Right renal cortex interstitium (tissue), 3 donors: ENCODE measurements around the gene PCP2. TPM values are rescaled to one million over a fixed set of nuclear protein-coding genes. Genes with fewer than 3 reads are reported as not detected.
"Not testable (repeated sequence)": the region's sequence is repeated elsewhere in the genome, so short reads cannot be mapped to it uniquely, and the experiment has no call there.

Experiments
- DNase-seq, 3 donors: peaks; one replicate each; pipeline ENCODE4 v3.0.0-alpha.2; 2013; ENCODE audit warnings: low read depth in 3 of 3, low spot score in 2 of 3
- polyA plus RNA-seq, 3 donors: library from polyadenylated mRNA; unstranded; fragments of 120-200 nt; gene quantifications; one replicate each; pipeline ENCODE4 v1.2.1, GENCODE V29; 2013; ENCODE audit not compliant: insufficient read length in 3 of 3

The PCP2 gene
- polyA plus RNA-seq, 3 donors: 0.58 to 0.83 (median 0.62) TPM

- no peak for DNase-seq
Measured at GRCh38 chr19:7662657-7663056, 29.1 kb upstream of the PCP2 start.

DNA sequence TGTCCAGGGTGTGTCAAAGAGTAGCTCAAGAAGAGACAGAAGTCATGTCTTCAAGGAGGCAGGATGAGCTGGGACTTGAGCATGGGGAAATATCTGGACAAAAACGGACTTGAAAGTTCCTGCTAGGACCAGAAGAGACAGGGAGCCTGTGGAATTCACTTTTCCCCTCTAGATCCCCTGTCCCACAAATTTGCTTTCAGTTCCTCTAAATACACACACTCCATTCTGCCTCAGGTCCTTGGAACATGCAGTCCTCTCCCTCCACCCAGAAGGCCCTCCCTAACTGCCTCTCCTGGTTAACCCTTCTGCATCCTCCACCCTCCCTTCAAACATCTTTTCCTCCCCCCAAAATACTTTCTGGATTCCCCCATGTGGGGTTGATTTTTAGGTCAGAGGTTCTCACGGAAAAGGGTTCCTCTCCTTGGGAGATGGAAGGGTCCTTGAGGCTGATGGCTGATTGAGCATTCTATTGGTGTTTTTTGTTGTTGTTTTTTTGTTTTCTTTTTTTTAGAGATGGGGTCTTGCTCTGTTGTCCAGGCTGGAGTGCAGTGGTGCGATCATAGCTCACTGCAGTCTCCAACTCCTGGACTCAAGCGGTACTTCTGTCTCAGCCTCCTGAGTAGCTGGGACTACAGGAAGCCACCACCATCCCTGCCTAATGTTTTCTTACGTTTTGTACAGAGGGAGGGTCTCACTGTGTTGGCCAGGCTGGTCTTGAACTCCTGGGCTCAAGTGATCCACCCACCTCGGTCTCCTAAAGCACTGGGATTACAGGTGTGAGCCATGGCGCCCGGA lies 28.4 kb upstream of the PCP2 start:
- DNase-seq: no peak

- no peak for DNase-seq
Measured at GRCh38 chr19:7658219-7658686, 24.7 kb upstream of the PCP2 start.

DNA sequence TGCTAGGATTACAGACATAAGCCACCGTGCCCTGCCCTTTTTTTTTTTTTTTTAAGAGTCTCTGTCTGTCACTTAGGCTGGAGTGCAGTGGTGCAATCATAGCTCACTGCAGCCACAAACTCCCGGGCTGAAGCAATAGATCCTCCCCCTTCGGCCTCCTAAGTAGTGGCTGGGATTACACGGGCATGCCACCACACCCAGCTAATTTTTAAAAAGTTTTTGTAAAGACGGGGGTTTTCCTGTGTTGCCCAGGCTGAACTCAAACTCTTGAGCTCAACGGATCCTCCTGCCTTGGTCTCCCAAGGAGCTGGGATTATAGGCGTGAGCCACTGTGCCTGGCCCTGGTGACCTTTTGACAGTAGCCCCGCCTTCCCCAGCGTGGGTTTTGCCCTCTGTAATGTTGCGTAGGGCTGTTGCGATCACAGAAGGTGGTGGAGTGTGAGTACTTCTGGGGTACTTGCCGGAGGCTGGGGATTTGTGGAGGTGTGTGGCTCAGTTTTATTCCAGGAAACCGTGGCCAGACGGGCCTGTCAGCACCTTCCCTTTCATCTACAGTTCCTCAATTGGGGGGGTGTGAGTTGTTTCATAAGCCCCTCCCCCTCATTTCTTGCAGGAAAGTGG lies 23.7 kb upstream of the PCP2 start:
- no peak for DNase-seq

- no peak for DNase-seq
Measured at GRCh38 chr19:7655581-7655980, 22.1 kb upstream of the PCP2 start.

GRCh38 chr19:7654401-7654800 lies 20.9 kb upstream of the PCP2 start:
- DNase-seq: no peak

GRCh38 chr19:7652061-7652641 lies 18.6 kb upstream of the PCP2 start:
- peak; percentile 60 to 78 (median 75) for DNase-seq

DNA sequence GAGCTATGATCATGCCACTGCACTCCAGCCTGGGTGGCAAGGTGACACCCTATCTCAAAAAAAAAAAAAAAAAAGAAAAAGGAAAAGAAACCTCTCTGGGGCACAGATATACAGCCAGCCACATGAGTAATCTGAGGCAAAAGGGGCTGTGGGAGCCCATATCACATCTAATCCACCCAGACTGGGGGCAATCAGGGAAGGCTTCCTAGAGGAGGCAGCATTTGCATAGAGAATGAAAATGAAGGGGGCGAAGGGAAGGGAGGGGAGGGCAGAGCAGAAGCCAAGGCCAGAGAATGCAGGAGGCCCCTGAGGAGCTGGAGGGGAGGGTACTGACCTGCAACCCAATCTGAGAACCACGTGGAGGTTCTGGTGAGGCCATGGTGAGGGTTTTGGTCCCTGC lies 16.6 kb upstream of the PCP2 start:
- no peak for DNase-seq

DNA sequence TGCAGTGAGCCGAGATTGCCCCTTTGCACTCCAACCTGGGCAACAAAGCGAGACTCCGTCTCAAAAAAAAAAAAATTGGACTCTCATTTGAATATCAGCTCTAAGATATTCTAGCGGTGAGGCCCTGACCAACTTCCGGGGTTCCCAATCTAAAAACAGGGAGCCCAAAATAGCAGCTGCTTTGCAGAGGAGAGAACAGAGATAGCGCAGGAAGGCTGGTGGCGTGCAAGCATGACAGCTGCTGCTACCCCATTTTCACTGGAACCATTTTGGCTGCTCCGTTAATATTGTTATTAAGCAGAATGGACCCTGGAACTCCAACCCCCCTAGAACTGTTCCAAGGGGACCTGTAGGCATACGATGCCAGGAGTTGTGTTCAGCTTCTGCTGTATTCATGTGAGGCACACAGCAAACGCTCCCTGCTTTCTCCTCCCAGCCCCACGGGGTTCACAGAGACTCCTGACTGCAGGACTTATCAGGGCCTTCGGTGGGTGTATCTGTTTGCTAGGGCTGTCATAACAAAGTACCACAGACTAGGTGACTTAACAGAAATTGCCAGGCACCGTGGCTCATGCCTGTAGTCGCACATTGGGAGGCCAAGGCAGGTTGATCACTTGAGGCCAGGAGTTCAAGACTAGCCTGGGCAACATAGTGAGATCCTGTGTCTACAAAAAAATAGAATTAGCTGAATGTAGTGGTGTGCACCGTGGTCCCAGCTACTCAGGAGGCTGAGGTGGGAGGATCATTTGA lies 14.9 kb upstream of the PCP2 start:
- DNase-seq: no peak

- DNase-seq: no peak
Measured at GRCh38 chr19:7647156-7647555, 13.6 kb upstream of the PCP2 start.

DNA sequence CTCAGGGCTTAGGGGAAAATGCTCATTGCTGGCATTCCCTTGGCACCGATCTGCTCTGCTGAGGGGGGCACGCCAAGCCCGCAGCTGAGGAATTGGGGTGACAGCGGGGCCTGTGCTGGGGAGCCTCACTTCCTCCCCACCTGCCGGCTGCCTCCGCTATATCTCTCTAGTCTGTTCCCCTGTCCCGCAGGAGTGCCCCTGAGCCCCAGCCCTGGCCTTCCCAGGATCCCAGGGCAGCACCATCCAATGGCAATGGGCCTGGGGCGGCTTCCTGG lies 12.8 kb upstream of the PCP2 start:
- DNase-seq: no peak

GRCh38 chr19:7645656-7646425 lies 12.3 kb upstream of the PCP2 start:
- no peak for DNase-seq

DNA sequence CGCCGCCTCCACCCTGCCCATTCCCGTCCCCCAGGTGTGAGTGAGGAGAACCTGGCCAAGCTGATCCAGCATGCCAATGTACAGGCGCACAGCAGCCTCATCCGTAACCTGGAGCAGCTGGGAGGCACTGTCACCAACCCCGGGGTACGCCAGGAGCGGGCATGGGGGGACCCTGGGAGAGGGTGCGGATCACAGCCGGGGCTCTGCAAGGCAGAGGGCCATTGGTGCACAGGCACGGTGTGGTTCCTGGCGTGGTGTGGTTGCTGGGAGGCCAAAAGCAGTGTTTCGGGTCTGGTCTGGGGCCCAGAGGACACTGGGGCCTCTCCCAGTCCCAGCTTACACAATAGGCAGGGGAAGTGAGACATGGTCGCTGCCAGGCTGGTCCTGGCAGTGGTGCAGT lies 11.6 kb upstream of the PCP2 start:
- DNase-seq: no peak

- DNase-seq: no peak
Measured at GRCh38 chr19:7644550-7644877, 11.0 kb upstream of the PCP2 start.

- not testable (repeated sequence) for DNase-seq
Measured at GRCh38 chr19:7643629-7644549, 10.4 kb upstream of the PCP2 start.

DNA sequence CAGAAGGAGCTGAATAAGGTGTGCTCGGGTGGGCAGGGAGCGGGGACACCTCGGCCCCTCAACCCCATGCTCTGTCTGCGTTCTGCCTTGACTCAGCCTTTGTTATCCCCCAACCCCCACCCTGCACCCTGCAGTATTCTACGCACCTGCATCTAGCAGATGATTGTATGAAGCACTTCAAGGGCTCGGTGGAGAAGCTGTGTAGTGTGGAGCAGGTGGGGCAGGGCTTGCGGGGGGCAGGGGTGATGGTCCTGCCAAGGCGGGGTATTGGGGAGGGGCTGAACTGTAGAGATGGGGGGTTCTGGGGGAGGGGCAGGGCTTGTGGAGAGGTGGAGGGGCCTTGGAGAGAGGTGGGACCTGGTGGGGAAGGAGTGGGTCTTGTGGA lies 9.5 kb upstream of the PCP2 start:
- DNase-seq: no peak

DNA sequence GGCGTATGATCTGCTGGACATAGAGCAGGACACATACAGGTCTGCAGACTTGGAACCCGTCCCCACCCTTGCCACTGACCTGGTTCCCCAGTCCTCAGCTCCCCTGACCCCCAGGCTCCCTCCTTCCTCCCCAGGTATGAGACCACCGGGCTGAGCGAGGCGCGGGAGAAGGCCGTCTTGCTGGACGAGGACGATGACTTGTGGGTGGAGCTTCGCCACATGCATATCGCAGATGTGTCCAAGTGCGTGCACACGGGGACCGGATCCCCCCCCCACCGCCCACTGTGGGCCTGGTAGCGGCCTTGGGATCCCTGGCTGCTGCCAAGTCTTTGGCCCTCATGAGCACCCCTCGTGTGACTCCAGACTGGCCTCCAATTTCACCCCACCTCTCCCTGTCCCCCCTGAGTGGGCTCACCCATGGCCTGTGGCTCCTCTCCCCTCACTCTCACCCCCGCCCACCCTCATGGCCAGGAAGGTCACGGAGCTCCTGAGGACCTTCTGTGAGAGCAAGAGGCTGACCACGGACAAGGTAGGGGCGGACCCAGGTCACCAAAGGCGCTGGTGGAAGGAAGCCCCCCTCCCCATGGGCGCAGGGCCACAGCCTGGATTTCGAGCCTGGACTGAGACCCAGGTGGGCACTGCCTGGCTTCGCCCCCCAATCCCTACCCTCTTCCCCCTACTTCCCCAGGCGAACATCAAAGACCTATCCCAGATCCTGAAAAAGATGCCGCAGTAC lies 8.9 kb upstream of the PCP2 start:
- no peak for DNase-seq

DNA sequence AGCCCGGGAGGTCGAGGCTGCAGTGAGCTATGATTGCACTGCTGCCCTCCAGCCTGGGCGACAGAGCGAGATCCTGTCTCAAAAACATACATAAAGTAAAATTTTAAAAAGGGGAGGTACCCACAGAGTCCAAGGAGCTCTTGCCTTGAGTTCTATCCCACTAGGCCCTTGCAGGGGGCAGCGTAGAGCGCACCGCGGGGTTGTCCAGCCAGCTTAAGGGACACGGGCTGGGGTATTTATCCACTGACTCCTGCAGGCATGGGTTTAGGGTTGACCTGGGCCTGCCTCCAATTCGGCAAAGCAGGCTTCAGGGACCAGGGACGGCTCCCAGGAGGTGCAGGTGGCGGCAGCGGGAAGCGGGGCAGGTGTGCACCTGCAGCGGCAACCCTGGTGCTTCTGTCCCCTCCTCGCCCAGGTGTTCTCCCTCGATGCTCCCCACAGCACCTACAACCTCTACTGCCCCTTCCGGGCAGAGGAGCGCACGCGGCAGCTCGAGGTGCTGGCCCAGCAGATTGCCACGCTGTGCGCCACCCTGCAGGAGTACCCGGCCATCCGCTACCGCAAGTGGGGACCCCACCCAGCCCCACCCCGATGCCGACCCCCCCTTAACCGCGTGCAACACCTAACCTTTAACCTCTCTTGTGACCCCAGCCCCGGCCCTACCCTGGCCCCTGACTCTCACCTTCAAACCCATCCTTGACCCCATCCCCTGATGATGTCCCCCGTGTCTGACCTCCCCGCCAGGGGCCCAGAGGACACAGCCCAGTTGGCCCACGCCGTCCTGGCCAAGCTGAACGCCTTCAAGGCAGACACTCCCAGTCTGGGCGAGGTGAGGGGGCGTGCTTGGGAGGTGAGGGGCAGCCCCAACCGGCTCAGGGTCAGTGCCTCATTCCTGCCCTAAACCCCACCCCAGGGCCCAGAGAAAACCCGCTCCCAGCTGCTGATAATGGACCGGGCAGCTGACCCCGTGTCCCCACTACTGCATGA lies 8.1 kb upstream of the PCP2 start:
- DNase-seq: no peak
